ENCODE data around the gene GATA5. TPM values are rescaled to one million over a fixed set of nuclear protein-coding genes. Genes with fewer than 3 reads are reported as not detected.

GATA5 gene
- polyA plus RNA-seq, 1 of the 3 experiments (the other 2 are of a cell fraction) = not detected

DNA sequence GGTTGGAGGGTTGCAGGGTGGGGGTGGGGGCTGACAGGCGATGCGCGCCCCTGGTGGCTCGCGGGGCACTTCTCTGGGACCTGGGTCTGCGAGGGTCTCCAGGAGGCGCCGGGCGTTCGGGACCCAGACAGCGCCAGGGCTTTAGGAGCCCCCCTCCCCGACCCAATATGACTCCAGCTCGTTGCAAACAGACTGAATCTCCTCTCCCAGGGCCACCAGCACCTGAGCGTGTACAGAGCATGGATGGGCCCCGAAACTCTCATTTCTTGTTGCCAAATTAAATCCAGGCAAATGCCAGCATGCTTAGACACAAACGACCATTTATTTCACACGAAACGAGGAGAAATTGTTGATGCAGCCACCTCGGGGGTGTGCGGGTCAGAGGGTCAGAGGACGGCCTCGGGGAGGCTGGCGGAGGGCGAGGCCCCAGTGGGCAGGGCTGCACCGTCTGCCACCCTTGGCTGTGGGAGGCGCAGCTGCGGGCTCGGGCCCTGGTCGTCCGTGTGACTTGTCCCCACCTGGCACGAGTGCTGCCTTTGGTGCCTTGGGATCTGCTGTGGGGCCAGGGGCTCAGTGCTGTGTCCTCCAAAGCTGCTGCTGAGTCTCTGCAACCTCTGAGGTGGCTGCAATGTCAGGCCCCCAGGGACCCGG lies 20.9 kb upstream of the GATA5 start (continued):
- TF ChIP-seq CHD2 (IDR thresholded peaks at IDR 0.05; ENCODE audit: low read length, partially characterized antibody) (no peak), NRF1 (IDR thresholded peaks at IDR 0.05; ENCODE audit: low read depth, low read length) (no peak), POLR2AphosphoS5 (IDR thresholded peaks at IDR 0.05; ENCODE audit: low read depth, low read length) (no peak), RAD21 (IDR thresholded peaks at IDR 0.05; ENCODE audit: low read length) (peak; percentile 30; the same call in 1 of the 2 replicates), SMC3 (IDR thresholded peaks at IDR 0.05; ENCODE audit: low read depth, low read length) (peak; percentile 33; the same call in 1 of the 2 replicates), SIN3A (IDR thresholded peaks at IDR 0.05; ENCODE audit: borderline replicate concordance, low read depth, low read length) (no peak), FOSL2 (IDR thresholded peaks at IDR 0.05; ENCODE audit: borderline replicate concordance, low read depth) (no peak), TCF12 (IDR thresholded peaks at IDR 0.05) (no peak), EZH2phosphoT487 (IDR thresholded peaks at IDR 0.05; ENCODE audit: borderline replicate concordance, low read depth) (no peak)
- TF ChIP-seq, protein P1, sequence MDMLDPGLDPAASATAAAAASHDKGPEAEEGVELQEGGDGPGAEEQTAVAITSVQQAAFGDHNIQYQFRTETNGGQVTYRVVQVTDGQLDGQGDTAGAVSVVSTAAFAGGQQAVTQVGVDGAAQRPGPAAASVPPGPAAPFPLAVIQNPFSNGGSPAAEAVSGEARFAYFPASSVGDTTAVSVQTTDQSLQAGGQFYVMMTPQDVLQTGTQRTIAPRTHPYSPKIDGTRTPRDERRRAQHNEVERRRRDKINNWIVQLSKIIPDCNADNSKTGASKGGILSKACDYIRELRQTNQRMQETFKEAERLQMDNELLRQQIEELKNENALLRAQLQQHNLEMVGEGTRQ (IDR thresholded peaks at IDR 0.05; ENCODE audit: borderline replicate concordance, low read depth, low read length) = no peak
- TF ChIP-seq, protein P2, sequence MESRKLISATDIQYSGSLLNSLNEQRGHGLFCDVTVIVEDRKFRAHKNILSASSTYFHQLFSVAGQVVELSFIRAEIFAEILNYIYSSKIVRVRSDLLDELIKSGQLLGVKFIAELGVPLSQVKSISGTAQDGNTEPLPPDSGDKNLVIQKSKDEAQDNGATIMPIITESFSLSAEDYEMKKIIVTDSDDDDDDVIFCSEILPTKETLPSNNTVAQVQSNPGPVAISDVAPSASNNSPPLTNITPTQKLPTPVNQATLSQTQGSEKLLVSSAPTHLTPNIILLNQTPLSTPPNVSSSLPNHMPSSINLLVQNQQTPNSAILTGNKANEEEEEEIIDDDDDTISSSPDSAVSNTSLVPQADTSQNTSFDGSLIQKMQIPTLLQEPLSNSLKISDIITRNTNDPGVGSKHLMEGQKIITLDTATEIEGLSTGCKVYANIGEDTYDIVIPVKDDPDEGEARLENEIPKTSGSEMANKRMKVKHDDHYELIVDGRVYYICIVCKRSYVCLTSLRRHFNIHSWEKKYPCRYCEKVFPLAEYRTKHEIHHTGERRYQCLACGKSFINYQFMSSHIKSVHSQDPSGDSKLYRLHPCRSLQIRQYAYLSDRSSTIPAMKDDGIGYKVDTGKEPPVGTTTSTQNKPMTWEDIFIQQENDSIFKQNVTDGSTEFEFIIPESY (IDR thresholded peaks at IDR 0.05; ENCODE audit: borderline replicate concordance, low read depth) = no peak
- TF ChIP-seq, protein P3, sequence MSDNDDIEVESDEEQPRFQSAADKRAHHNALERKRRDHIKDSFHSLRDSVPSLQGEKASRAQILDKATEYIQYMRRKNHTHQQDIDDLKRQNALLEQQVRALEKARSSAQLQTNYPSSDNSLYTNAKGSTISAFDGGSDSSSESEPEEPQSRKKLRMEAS (IDR thresholded peaks at IDR 0.05; ENCODE audit: low read depth) = no peak
- TF ChIP-seq, protein P4, sequence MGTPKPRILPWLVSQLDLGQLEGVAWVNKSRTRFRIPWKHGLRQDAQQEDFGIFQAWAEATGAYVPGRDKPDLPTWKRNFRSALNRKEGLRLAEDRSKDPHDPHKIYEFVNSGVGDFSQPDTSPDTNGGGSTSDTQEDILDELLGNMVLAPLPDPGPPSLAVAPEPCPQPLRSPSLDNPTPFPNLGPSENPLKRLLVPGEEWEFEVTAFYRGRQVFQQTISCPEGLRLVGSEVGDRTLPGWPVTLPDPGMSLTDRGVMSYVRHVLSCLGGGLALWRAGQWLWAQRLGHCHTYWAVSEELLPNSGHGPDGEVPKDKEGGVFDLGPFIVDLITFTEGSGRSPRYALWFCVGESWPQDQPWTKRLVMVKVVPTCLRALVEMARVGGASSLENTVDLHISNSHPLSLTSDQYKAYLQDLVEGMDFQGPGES (IDR thresholded peaks at IDR 0.05; ENCODE audit: low read depth, low read length) = no peak

DNA sequence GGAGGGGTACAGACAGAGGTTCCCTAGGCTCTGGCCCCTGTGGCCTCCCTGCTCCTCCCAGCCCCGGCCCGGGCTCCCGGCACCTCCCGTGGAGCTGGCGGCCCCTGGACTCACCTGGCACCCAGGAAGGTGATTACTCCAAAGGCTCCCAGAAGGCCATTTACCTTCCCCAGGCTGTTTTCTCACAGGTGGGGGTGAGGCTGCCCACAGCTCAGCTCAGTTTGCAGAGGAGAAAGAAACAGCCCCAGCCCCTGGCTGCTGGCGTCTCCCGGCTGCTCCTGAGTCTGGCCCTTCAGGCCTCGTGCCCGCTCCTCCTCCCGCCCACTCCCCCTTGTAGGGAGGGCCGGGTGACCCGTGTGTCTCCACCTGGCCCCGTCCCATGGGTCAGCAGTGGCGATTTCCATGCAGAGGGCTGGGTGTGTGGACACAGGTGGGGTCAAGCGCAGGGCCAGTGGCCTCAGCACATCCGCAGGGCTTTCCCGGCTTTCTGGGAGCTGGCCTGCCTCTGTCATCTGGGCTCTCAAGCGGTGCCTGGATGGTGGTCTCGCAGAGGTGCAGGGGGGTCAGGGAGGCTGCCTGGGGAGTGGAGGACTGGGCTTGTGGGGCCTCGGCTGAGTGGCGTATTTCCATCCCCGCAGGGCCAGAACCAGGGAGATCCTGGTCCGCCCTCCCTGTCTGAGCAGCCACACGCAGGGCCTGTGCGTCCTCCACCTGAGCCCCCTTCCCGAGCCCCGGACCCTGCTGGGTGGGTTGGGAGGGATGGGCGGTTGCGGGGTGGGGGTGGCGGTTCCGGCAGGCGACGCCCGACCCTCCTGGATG lies 20.2 kb upstream of the GATA5 start:
- Histone ChIP-seq H3K27me3 (ENCODE audit: insufficient read depth) (no peaks in the 10 kb centered on the region), H3K4me2 (no peak overlapping the region), H3F3A (replicated peaks; ENCODE audit: insufficient read depth) (no peaks in the 10 kb centered on the region), H3K79me2 (ENCODE audit: insufficient read depth) (no peaks in the 10 kb centered on the region), H3K9ac (no peak overlapping the region), H3K27ac (ENCODE audit: low read depth in 2 of 2, low read length in 1 of 2) (no peak overlapping the region), H3K9me2 (no peaks in the 10 kb centered on the region), H3K36me3 (replicated peaks in 1 of 2; ENCODE audit: control insufficient read depth in 1 of 2, insufficient read depth in 2 of 2, low read length in 1 of 2) (no peaks in the 10 kb centered on the region), H3K9me3 (no peaks in the 10 kb centered on the region), H3K4me1 (ENCODE audit: control insufficient read depth in 1 of 2, insufficient read depth in 2 of 2, low read depth in 1 of 2, low read length in 1 of 2) (peaks cover 0 to 8% of the 10 kb centered on the region in 2 experiments; a peak in 1 of 4 replicates), H4K20me1 (ENCODE audit: insufficient read depth) (no peaks in the 10 kb centered on the region), H3K4me3 (ENCODE audit: low read depth in 2 of 2, low read length in 1 of 2) (no peak overlapping the region), H2AFZ (ENCODE audit: low read depth) (no peak overlapping the region)
- TF ChIP-seq, protein P1 (IDR thresholded peaks at IDR 0.05; ENCODE audit: borderline replicate concordance, low read depth, low read length) = no peak
- TF ChIP-seq CHD2 (IDR thresholded peaks at IDR 0.05; ENCODE audit: low read length, partially characterized antibody) (no peak), ELF1 (IDR thresholded peaks at IDR 0.05) (no peak), JUND (IDR thresholded peaks at IDR 0.05) (no peak)
- TF ChIP-seq, protein P3 (IDR thresholded peaks at IDR 0.05; ENCODE audit: low read depth) = no peak
- TF ChIP-seq, protein P5, sequence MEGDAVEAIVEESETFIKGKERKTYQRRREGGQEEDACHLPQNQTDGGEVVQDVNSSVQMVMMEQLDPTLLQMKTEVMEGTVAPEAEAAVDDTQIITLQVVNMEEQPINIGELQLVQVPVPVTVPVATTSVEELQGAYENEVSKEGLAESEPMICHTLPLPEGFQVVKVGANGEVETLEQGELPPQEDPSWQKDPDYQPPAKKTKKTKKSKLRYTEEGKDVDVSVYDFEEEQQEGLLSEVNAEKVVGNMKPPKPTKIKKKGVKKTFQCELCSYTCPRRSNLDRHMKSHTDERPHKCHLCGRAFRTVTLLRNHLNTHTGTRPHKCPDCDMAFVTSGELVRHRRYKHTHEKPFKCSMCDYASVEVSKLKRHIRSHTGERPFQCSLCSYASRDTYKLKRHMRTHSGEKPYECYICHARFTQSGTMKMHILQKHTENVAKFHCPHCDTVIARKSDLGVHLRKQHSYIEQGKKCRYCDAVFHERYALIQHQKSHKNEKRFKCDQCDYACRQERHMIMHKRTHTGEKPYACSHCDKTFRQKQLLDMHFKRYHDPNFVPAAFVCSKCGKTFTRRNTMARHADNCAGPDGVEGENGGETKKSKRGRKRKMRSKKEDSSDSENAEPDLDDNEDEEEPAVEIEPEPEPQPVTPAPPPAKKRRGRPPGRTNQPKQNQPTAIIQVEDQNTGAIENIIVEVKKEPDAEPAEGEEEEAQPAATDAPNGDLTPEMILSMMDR (IDR thresholded peaks at IDR 0.05) = no peak
- TF ChIP-seq, protein P2 (IDR thresholded peaks at IDR 0.05; ENCODE audit: borderline replicate concordance, low read depth) = no peak
- WGBS (ENCODE audit: low lambda C conversion rate) = 68% methylated on average over 4 of the region's 34 CpGs
- ChIA-PET CTCF (interaction anchor here (0.8 to 6.9 kb wide), 19 partner anchors 9 to 312 kb away, joined by 3 to 62 read pairs (median 4); no protein-coding TSS in a partner anchor), POLR2A (no interaction called here)
- no peak for DNase-seq
